ENCODE data around the gene TMEM175.

TMEM175 gene

DNA sequence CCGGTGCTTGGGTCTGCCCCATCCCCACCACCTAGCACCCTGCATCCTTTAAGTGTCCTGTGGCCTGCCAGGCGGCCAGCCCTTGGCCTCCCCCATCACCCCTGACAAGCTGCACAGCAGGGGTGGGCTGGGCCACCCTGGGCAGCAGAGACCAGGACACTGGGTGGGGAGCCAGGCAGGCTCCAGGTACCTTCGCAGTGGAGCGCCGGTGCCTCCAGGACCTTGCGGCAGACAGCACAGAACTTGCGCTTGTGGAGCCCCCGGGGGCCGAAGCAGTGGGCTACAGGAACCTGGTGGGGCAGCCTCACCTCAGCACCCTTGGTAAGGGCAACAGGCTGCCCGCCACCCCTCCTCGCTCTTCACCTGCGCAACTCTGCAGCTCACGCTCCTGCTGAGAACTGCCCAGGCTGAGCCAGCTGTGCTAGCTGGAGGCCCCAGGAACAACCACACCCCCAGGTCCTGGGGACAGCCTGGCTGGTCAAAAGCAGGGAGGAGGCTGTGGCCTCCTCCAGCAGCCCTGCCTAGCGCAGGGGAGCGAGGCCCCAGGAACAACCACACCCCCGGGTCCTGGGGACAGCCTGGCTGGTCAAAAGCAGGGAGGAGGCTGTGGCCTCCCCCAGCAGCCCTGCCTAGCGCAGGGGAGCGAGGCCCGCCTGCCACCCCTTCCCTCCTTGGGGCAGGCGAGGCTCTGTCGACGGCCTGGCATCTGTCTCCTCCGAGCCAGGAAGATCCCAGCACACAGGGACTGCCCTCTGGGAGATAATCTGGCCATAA lies 36.5 kb downstream of the TMEM175 start:
- no peak for DNase-seq (ENCODE audit: low read depth in 1 of 2, low spot score in 1 of 2)
- Histone ChIP-seq H3K27me3 (ENCODE audit: insufficient read depth, poor library complexity, severe bottlenecking) (no peaks in the 10 kb centered on the region), H3K27ac (replicated peaks) (no peak overlapping the region), H3K4me3 (replicated peaks; ENCODE audit: insufficient read depth, low read length) (no peak overlapping the region)
- TF ChIP-seq SPI1 (IDR thresholded peaks at IDR 0.05; ENCODE audit: borderline replicate concordance, low read depth) (no peak), REST (IDR thresholded peaks at IDR 0.05; ENCODE audit: insufficient replicate concordance, low read depth) (no peak), GABPA (IDR thresholded peaks at IDR 0.05; ENCODE audit: low read depth) (no peak), POLR2AphosphoS5 (IDR thresholded peaks at IDR 0.05; ENCODE audit: low read depth) (no peak)
- TF ChIP-seq, protein P1, sequence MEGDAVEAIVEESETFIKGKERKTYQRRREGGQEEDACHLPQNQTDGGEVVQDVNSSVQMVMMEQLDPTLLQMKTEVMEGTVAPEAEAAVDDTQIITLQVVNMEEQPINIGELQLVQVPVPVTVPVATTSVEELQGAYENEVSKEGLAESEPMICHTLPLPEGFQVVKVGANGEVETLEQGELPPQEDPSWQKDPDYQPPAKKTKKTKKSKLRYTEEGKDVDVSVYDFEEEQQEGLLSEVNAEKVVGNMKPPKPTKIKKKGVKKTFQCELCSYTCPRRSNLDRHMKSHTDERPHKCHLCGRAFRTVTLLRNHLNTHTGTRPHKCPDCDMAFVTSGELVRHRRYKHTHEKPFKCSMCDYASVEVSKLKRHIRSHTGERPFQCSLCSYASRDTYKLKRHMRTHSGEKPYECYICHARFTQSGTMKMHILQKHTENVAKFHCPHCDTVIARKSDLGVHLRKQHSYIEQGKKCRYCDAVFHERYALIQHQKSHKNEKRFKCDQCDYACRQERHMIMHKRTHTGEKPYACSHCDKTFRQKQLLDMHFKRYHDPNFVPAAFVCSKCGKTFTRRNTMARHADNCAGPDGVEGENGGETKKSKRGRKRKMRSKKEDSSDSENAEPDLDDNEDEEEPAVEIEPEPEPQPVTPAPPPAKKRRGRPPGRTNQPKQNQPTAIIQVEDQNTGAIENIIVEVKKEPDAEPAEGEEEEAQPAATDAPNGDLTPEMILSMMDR (IDR thresholded peaks at IDR 0.05; ENCODE audit: insufficient read depth, low read length): no peak

DNA sequence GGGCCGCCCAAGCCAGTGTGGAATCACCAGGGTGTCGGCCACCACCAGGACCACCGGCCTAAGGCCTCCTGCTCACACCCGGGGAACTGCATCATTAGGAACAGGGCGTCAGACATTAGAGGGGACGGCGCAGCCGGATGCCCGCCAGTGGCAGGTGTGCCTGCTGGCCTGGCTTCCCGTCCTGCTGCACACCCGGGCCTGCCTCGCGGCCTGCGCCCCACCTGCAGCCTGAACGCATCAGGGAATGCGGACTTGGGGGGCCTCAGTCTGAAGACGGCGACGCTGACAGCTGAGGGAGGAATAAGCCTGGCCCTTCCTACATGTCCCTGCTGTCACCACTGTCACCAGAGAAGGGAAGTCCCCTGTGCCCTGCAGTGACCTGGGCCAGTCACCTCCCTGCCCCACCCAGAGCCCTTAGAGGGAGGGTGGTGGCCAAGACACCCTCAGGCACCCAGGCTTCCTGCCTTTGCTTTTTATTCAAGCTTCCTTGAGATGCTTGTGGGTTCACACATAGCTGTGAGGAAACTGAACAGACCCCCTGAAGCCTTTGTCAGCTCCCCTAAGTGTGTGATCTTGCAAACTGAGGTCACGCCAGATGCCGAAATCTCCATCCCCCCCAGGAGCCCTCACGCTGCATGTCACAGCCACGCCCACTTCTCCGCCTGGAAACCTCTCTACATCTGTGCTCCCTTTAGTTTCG lies 37.9 kb downstream of the TMEM175 start:
- Histone ChIP-seq H3K27me3 (ENCODE audit: insufficient read depth, poor library complexity, severe bottlenecking) (no peaks in the 10 kb centered on the region), H3K4me3 (replicated peaks; ENCODE audit: insufficient read depth, low read length) (no peak overlapping the region), H3K27ac (replicated peaks) (no peak overlapping the region)
- no peak for DNase-seq (ENCODE audit: low read depth in 1 of 2, low spot score in 1 of 2)
- TF ChIP-seq REST (IDR thresholded peaks at IDR 0.05; ENCODE audit: insufficient replicate concordance, low read depth) (no peak), GABPA (IDR thresholded peaks at IDR 0.05; ENCODE audit: low read depth) (no peak), SPI1 (IDR thresholded peaks at IDR 0.05; ENCODE audit: borderline replicate concordance, low read depth) (no peak), POLR2AphosphoS5 (IDR thresholded peaks at IDR 0.05; ENCODE audit: low read depth) (no peak)
- TF ChIP-seq, protein P1 (IDR thresholded peaks at IDR 0.05; ENCODE audit: insufficient read depth, low read length): no peak

GRCh38 chr4:970854-971520 lies 38.7 kb downstream of the TMEM175 start:
- Histone ChIP-seq H3K4me3 (replicated peaks; ENCODE audit: insufficient read depth, low read length) (no peak overlapping the region), H3K27me3 (ENCODE audit: insufficient read depth, poor library complexity, severe bottlenecking) (no peaks in the 10 kb centered on the region), H3K27ac (replicated peaks) (no peak overlapping the region)
- DNase-seq (ENCODE audit: low read depth in 1 of 2, low spot score in 1 of 2): no peak
- TF ChIP-seq GABPA (IDR thresholded peaks at IDR 0.05; ENCODE audit: low read depth): no peak
- no peak for TF ChIP-seq SPI1 (IDR thresholded peaks at IDR 0.05; ENCODE audit: borderline replicate concordance, low read depth)
- TF ChIP-seq, protein P1 (IDR thresholded peaks at IDR 0.05; ENCODE audit: insufficient read depth, low read length): no peak
- TF ChIP-seq POLR2AphosphoS5 (IDR thresholded peaks at IDR 0.05; ENCODE audit: low read depth): no peak
- no peak for TF ChIP-seq REST (IDR thresholded peaks at IDR 0.05; ENCODE audit: insufficient replicate concordance, low read depth)

Measured in HL-60 (cell line).